ENCODE results near the gene MED7.

- TF ChIP-seq, protein P1, sequence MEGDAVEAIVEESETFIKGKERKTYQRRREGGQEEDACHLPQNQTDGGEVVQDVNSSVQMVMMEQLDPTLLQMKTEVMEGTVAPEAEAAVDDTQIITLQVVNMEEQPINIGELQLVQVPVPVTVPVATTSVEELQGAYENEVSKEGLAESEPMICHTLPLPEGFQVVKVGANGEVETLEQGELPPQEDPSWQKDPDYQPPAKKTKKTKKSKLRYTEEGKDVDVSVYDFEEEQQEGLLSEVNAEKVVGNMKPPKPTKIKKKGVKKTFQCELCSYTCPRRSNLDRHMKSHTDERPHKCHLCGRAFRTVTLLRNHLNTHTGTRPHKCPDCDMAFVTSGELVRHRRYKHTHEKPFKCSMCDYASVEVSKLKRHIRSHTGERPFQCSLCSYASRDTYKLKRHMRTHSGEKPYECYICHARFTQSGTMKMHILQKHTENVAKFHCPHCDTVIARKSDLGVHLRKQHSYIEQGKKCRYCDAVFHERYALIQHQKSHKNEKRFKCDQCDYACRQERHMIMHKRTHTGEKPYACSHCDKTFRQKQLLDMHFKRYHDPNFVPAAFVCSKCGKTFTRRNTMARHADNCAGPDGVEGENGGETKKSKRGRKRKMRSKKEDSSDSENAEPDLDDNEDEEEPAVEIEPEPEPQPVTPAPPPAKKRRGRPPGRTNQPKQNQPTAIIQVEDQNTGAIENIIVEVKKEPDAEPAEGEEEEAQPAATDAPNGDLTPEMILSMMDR (conservative IDR thresholded peaks at IDR 0.05) = no peak
- no peak for TF ChIP-seq ZFX (IDR thresholded peaks at IDR 0.05)
These were observed 46.6 kb upstream of the MED7 start for GRCh38 chr5:157189223-157189622.

All from C4-2B (cell line).